ENCODE results near the gene ERC1.

The ERC1 gene

GRCh38 chr12:1421091-1421846 lies 430.2 kb downstream of the ERC1 start:
- H3K9me3 Mint-ChIP-seq, result peaks cover 11% of the 10 kb centered on the region in 2 donors
- no peak overlapping the region for H3K27ac Mint-ChIP-seq
- no peak for DNase-seq
- H3K4me3 Mint-ChIP-seq, result no peak overlapping the region
- peaks cover 38 to 51% of the 10 kb centered on the region in 2 donors for H3K36me3 Mint-ChIP-seq
- H3K27me3 Mint-ChIP-seq, result no peaks in the 10 kb centered on the region
- no peak for ATAC-seq (replicated peaks)
- peaks cover 7 to 16% of the 10 kb centered on the region in 2 donors for H3K4me1 Mint-ChIP-seq

GRCh38 chr12:1422604-1423315 lies 431.7 kb downstream of the ERC1 start:
- DNase-seq (peak; percentile 7), ATAC-seq (replicated peaks) (peak; percentile 74 to 93)
- Mint-ChIP-seq H3K27me3 (no peaks in the 10 kb centered on the region), H3K36me3 (peaks cover 35 to 48% of the 10 kb centered on the region in 2 donors), H3K9me3 (peaks cover 11% of the 10 kb centered on the region in 2 donors), H3K27ac (peak overlapping the region; percentile 90), H3K4me1 (peaks cover 7 to 16% of the 10 kb centered on the region in 2 donors), H3K4me3 (peak overlapping the region in 1 of 2 donors; percentile 29)

DNA sequence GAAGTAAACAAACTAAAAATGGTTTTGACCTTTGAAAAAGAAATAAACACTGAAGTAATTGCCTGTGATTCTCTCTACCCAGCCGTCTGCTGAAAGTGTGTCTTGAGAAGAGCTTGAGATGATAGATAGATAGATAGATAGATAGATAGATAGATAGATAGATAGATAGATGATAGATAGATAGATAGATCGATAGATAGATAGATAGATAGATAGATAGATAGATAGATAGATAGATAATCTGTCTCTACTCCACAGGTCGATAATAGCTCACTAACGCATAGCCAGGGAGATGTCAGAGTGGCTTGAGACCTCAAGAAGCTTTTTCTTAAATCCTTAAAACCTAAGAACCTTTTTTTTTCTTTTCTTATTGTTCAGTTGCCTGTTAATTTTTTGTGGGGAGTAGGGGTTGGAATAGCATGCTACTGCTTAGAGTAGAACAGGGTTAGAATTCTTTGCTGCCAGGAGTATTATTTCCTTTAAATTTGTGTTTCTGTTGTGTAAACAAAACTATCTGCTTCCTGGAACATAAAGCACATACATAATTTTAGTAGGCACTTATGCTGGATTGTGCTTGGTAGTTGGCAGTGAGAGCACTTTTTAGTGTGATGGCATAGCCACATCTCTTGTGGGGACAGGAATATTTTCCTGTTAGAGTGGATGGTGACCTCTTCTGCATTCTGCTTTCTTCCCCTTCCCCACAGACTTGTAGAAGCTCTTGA lies 433.8 kb downstream of the ERC1 start:
- ATAC-seq (replicated peaks) (no peak), DNase-seq (no peak)
- H3K27ac Mint-ChIP-seq, result peak overlapping the region; percentile 14
- no peak overlapping the region for H3K4me3 Mint-ChIP-seq
- peaks cover 11% of the 10 kb centered on the region in 2 donors for H3K9me3 Mint-ChIP-seq
- H3K27me3 Mint-ChIP-seq, result no peaks in the 10 kb centered on the region
- H3K4me1 Mint-ChIP-seq, result peaks cover 7 to 16% of the 10 kb centered on the region in 2 donors
- peaks cover 25 to 32% of the 10 kb centered on the region in 2 donors for H3K36me3 Mint-ChIP-seq

- H3K27ac Mint-ChIP-seq, result no peak overlapping the region
Measured at GRCh38 chr12:1425396-1425729, 434.3 kb downstream of the ERC1 start.

GRCh38 chr12:1428671-1429070 lies 437.6 kb downstream of the ERC1 start:
- Mint-ChIP-seq H3K4me1 (peaks cover under 1 to 1% of the 10 kb centered on the region in 2 donors), H3K27me3 (no peaks in the 10 kb centered on the region), H3K27ac (no peak overlapping the region), H3K36me3 (peaks cover under 1 to 7% of the 10 kb centered on the region in 2 donors), H3K9me3 (no peaks in the 10 kb centered on the region), H3K4me3 (no peak overlapping the region)
- DNase-seq, result no peak
- ATAC-seq (replicated peaks), result no peak

More at GRCh38 chr12:1425396-1425729, 434.3 kb downstream of the ERC1 start:
- peaks cover 11% of the 10 kb centered on the region in 2 donors for H3K9me3 Mint-ChIP-seq
- peaks cover 7 to 16% of the 10 kb centered on the region in 2 donors for H3K4me1 Mint-ChIP-seq
- DNase-seq (no peak), ATAC-seq (replicated peaks) (no peak)
- H3K4me3 Mint-ChIP-seq, result no peak overlapping the region
- H3K27me3 Mint-ChIP-seq, result no peaks in the 10 kb centered on the region
- peaks cover 24 to 32% of the 10 kb centered on the region in 2 donors for H3K36me3 Mint-ChIP-seq

- H3K4me1 Mint-ChIP-seq, result peaks cover 0 to 1% of the 10 kb centered on the region in 2 donors
- no peak overlapping the region for H3K27ac Mint-ChIP-seq
- peaks cover 0 to 5% of the 10 kb centered on the region in 2 donors for H3K36me3 Mint-ChIP-seq
- H3K9me3 Mint-ChIP-seq, result no peaks in the 10 kb centered on the region
- no peak for DNase-seq
- ATAC-seq (replicated peaks), result no peak
- H3K27me3 Mint-ChIP-seq, result no peaks in the 10 kb centered on the region
- no peak overlapping the region for H3K4me3 Mint-ChIP-seq
Measured at GRCh38 chr12:1429980-1430379, 439.0 kb downstream of the ERC1 start.

- no peak overlapping the region for H3K4me3 Mint-ChIP-seq
- no peaks in the 10 kb centered on the region for H3K27me3 Mint-ChIP-seq
- ATAC-seq (replicated peaks) (no peak), DNase-seq (no peak)
- H3K9me3 Mint-ChIP-seq, result no peaks in the 10 kb centered on the region
- H3K27ac Mint-ChIP-seq, result no peak overlapping the region
- peaks cover 0 to 3% of the 10 kb centered on the region in 2 donors for H3K36me3 Mint-ChIP-seq
- H3K4me1 Mint-ChIP-seq, result no peaks in the 10 kb centered on the region
Measured at GRCh38 chr12:1434296-1434955, 443.4 kb downstream of the ERC1 start.

- no peak overlapping the region for H3K27ac Mint-ChIP-seq
- H3K4me3 Mint-ChIP-seq, result no peak overlapping the region
- DNase-seq (no peak), ATAC-seq (replicated peaks) (no peak)
- H3K27me3 Mint-ChIP-seq, result no peaks in the 10 kb centered on the region
- H3K4me1 Mint-ChIP-seq, result no peaks in the 10 kb centered on the region
- no peaks in the 10 kb centered on the region for H3K9me3 Mint-ChIP-seq
- peaks cover 3 to 4% of the 10 kb centered on the region in 2 donors for H3K36me3 Mint-ChIP-seq
Measured at GRCh38 chr12:1435044-1435443, 444.0 kb downstream of the ERC1 start.

DNA sequence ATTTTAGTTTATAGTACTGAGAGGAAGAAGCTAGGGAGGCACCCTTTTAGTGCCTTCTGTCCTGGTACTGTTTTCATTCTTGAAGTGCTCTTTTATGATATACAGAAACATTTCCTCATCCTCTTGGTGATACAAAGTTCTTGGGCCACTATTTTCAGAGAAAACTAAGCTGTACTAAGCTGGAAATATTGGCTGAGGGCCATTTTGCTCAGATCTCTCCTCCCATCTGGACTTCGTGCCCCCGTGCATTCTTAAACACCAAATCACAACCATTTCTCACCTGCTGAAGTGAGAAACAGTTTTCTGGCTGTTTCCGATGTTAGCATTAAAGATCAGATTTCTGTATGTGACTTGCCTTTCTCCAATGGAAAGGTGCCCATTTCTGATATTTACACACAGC lies 444.4 kb downstream of the ERC1 start:
- Mint-ChIP-seq H3K4me3 (no peak overlapping the region), H3K27ac (no peak overlapping the region), H3K27me3 (no peaks in the 10 kb centered on the region), H3K4me1 (no peaks in the 10 kb centered on the region), H3K9me3 (no peaks in the 10 kb centered on the region), H3K36me3 (peaks cover 3 to 4% of the 10 kb centered on the region in 2 donors)
- DNase-seq (no peak), ATAC-seq (replicated peaks) (no peak)

DNA sequence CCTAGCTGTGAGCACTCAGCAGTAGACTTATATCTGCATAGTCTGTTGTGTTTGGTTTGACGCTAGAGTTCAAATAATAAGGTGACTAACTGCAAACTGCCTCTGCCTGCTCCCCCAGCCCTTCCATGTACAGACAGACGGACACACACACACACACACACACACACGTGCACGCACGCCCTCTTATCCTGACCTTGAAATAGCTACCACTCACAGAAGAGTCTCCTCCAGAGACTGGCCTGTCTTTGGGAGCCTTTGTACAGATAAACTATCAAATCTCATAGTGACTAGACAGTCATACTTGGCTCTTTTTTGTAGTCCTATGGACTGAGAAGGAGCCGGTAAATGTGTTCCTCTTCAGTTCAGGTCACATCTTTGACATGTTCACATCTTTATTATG lies 445.0 kb downstream of the ERC1 start:
- ATAC-seq (replicated peaks), result no peak
- no peaks in the 10 kb centered on the region for H3K4me1 Mint-ChIP-seq
- H3K9me3 Mint-ChIP-seq, result no peaks in the 10 kb centered on the region
- H3K4me3 Mint-ChIP-seq, result no peak overlapping the region
- H3K36me3 Mint-ChIP-seq, result peaks cover 3 to 4% of the 10 kb centered on the region in 2 donors
- H3K27me3 Mint-ChIP-seq, result no peaks in the 10 kb centered on the region
- no peak for DNase-seq
- no peak overlapping the region for H3K27ac Mint-ChIP-seq

- H3K4me1 Mint-ChIP-seq, result no peaks in the 10 kb centered on the region
- no peaks in the 10 kb centered on the region for H3K9me3 Mint-ChIP-seq
Measured at GRCh38 chr12:1436981-1437380, 446.0 kb downstream of the ERC1 start.

DNA sequence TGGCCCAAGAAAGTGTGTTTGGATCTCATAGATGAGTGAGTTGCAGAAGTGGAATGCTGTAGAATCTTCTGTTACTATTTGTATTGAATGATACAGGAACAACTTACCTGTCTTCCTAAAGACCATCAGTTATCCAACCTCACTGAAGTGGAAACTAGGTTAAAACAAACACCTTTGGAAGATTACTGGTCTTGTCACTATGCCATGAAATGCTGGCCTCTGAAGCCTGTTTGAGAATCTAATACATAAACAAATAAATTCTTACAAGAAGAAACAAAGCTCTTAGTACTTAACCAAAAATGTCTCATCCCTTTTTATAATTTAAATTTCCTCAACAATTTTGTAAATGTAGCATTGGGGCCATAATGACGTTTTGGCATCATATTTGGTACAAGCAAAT lies 448.2 kb downstream of the ERC1 start:
- no peak overlapping the region for H3K4me3 Mint-ChIP-seq
- H3K36me3 Mint-ChIP-seq, result peaks cover 5 to 15% of the 10 kb centered on the region in 2 donors
- H3K27ac Mint-ChIP-seq, result no peak overlapping the region
- DNase-seq, result no peak
- ATAC-seq (replicated peaks), result no peak
- H3K9me3 Mint-ChIP-seq, result no peaks in the 10 kb centered on the region
- H3K4me1 Mint-ChIP-seq, result no peaks in the 10 kb centered on the region
- no peaks in the 10 kb centered on the region for H3K27me3 Mint-ChIP-seq

More at GRCh38 chr12:1436981-1437380, 446.0 kb downstream of the ERC1 start:
- Mint-ChIP-seq H3K27ac (no peak overlapping the region), H3K27me3 (no peaks in the 10 kb centered on the region), H3K4me3 (no peak overlapping the region), H3K36me3 (peaks cover 3 to 4% of the 10 kb centered on the region in 2 donors)
- no peak for DNase-seq
- ATAC-seq (replicated peaks), result no peak

DNA sequence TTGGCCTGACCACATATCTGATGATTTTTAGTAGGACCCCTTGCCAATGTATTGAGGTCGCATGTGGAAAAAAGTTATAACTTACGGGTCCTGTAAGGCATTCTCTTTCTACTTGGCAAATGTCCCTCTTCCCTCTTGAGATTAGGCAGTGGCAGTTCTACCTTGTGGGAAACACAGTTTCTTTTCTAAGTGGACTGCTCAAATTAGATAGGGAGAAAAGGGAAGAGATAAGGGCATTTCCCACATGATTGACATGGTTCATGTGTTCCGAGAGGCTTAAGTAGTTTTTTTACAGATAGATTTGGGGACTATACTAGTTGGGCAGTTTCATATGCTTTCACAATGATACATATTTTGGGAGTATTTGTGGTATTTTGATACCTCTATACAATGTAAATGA lies 448.7 kb downstream of the ERC1 start:
- ATAC-seq (replicated peaks) (no peak), DNase-seq (no peak)
- no peaks in the 10 kb centered on the region for H3K9me3 Mint-ChIP-seq
- no peaks in the 10 kb centered on the region for H3K4me1 Mint-ChIP-seq
- H3K27me3 Mint-ChIP-seq, result no peaks in the 10 kb centered on the region
- peaks cover 7 to 20% of the 10 kb centered on the region in 2 donors for H3K36me3 Mint-ChIP-seq
- H3K4me3 Mint-ChIP-seq, result no peak overlapping the region
- H3K27ac Mint-ChIP-seq, result no peak overlapping the region

Measured in stimulated activated naive B cell treated with anti-CD40 and anti-IgM and Interleukin-4, amounts not matched to agents 10 μg/mL and 1 μg/mL and 100 μg/mL, for 72 hours (primary cell).